Transverse colon (tissue), 4 donors: ENCODE results near the gene INCENP. TPM values are rescaled to one million over a fixed set of nuclear protein-coding genes. Genes with fewer than 3 reads are reported as not detected.

ENCODE experiments used
- DNase-seq: peaks from one replicate; pipeline ENCODE4 v3.0.0-alpha.2; 2019
- H3K27ac ChIP-seq, 4 donors: fragments of 200-600 bp; sonication (generic); 2 replicates each; pipeline ENCODE4 v1.5.1; 2016 to 2018; ENCODE audit warnings: inconsistent platforms in 4 of 4
- H3K27me3 ChIP-seq: fragments of 200-600 bp; sonication (generic); 2 replicates; pipeline ENCODE4 v1.5.1; 2017; ENCODE audit warnings: inconsistent platforms
- H3K36me3 ChIP-seq, 4 donors: fragments of 200-600 bp; sonication (generic); 2 replicates each; pipeline ENCODE4 v1.5.1; 2017 to 2019; ENCODE audit warnings: inconsistent platforms in 4 of 4
- H3K4me1 ChIP-seq, 4 donors: fragments of 200-600 bp; sonication (generic); 2 replicates each; pipeline ENCODE4 v1.5.1; 2017 to 2020; ENCODE audit warnings: inconsistent platforms in 4 of 4
- H3K4me3 ChIP-seq, 4 donors: fragments of 200-600 bp; sonication (generic); 1 replicate in 1 of 4; 2 replicates in 3 of 4; pipeline versions ENCODE4 v1.5.1 to v1.6.1; 2017 to 2019; ENCODE audit warnings: inconsistent platforms in 4 of 4
- H3K9me3 ChIP-seq, 2 donors: fragments of 200-600 bp; sonication (generic); 2 replicates each; pipeline ENCODE4 v1.5.1; 2017 to 2019; ENCODE audit warnings: inconsistent platforms in 2 of 2
- CTCF ChIP-seq, 5 experiments: fragments of 200-600 bp in 3 of 5; fragments of 450-650 bp in 2 of 5; sonication (generic) in 3 of 5; IDR thresholded peaks; 1 replicate in 2 of 5; 2 replicates in 3 of 5; pipeline ENCODE4 v1.5.1; 2016 to 2017; ENCODE audit warnings: antibody characterized with exemption in 5 of 5, inconsistent platforms in 3 of 5, mild to moderate bottlenecking in 2 of 5, moderate library complexity in 1 of 5
- EP300 ChIP-seq: sonication (generic); formaldehyde crosslinking; IDR thresholded peaks from one replicate; pipeline ENCODE4 v1.6.1; 2017; ENCODE audit warnings: antibody characterized with exemption, low read depth
- POLR2A ChIP-seq: fragments of 450-650 bp; IDR thresholded peaks from one replicate; pipeline ENCODE4 v1.6.1; 2016; ENCODE audit warnings: antibody characterized with exemption, mild to moderate bottlenecking, moderate library complexity
- POLR2AphosphoS5 ChIP-seq, 3 donors: sonication (generic); formaldehyde crosslinking; IDR thresholded peaks; one replicate each; pipeline ENCODE4 v1.6.1; 2016; ENCODE audit warnings: antibody characterized with exemption in 3 of 3
- WGBS, 2 donors: methylation state at CpG; one replicate each; pipeline ENCODE4 v1.1.5; 2018; ENCODE audit warnings: low coverage in 1 of 2; 5-methylcytosine and 5-hydroxymethylcytosine counted together
- in situ Hi-C, 4 donors: fragments of 200-750 bp; cut with MboI; loops; one replicate each; pipeline versions ENCODE4 v1.15.0 to v1.15.1; 2017; ENCODE audit warnings: low sequenced_read_pairs in 3 of 4, low pct_ligation_motif_present in 1 of 4, low pct_unique_long_range_greater_than_20kb in 1 of 4
- intact Hi-C: fragments of 100-400 bp; cut with DNase I; formaldehyde crosslinking; loops from one replicate; pipeline ENCODE4 v1.15.1; 2023; ENCODE audit warnings: low total_unique reads
- total RNA-seq, 4 donors: library from RNA; depleted of rRNA; stranded (reverse); fragments of >200 nt; gene quantifications; one replicate each; pipeline ENCODE4 v1.1.0, GENCODE V29; 2016

INCENP gene
- total RNA-seq, 4 donors from 2014 or later = 10.5 to 38.9 (median 26.1) TPM

- intact Hi-C loops = no loop called here
- no peak for DNase-seq
- WGBS, 2 donors = 88% methylated on average over 15 of the region's 17 CpGs; no CpG with 5 or more reads in 1 of the 2 donors
- no peaks in the 10 kb centered on the region for H3K9me3 ChIP-seq
- no peak for TF ChIP-seq POLR2AphosphoS5 (IDR thresholded peaks at IDR 0.05)
- TF ChIP-seq EP300 = no peak
- TF ChIP-seq POLR2A = no peak
- TF ChIP-seq CTCF (IDR thresholded peaks at IDR 0.05) = no peak
- no peaks in the 10 kb centered on the region for H3K27me3 ChIP-seq
- H3K36me3 ChIP-seq = peaks cover 0 to 17% (median 4%) of the 10 kb centered on the region in 4 donors
- in situ Hi-C loops = no loop called here
- H3K4me1 ChIP-seq = no peaks in the 10 kb centered on the region
- H3K4me3 ChIP-seq = no peak overlapping the region
- no peak overlapping the region for H3K27ac ChIP-seq
Measured at GRCh38 chr11:62138630-62139425, 15.0 kb downstream of the INCENP start.

- intact Hi-C loops (no loop called here), in situ Hi-C loops (no loop called here)
- no peaks in the 10 kb centered on the region for H3K9me3 ChIP-seq
- no peak overlapping the region for H3K4me3 ChIP-seq
- H3K27me3 ChIP-seq = no peaks in the 10 kb centered on the region
- H3K27ac ChIP-seq = no peak overlapping the region
- no peak for DNase-seq
- no peaks in the 10 kb centered on the region for H3K4me1 ChIP-seq
- TF ChIP-seq EP300 (no peak), POLR2AphosphoS5 (IDR thresholded peaks at IDR 0.05) (no peak), POLR2A (no peak), CTCF (IDR thresholded peaks at IDR 0.05) (no peak)
- WGBS, 2 donors = 90 to 96% methylated on average over 2 to 24 of the region's 24 CpGs
- peaks cover 0 to 17% (median 6%) of the 10 kb centered on the region in 4 donors for H3K36me3 ChIP-seq
Measured at GRCh38 chr11:62139526-62140303, 15.9 kb downstream of the INCENP start.

- no peaks in the 10 kb centered on the region for H3K27me3 ChIP-seq
- 95 to 99% methylated on average over 4 to 19 of the region's 24 CpGs for WGBS, 2 donors
- no peaks in the 10 kb centered on the region for H3K4me1 ChIP-seq
- H3K27ac ChIP-seq = no peak overlapping the region
- DNase-seq = no peak
- peaks cover 0 to 17% (median 8%) of the 10 kb centered on the region in 4 donors for H3K36me3 ChIP-seq
- no peak for TF ChIP-seq EP300
- H3K9me3 ChIP-seq = no peaks in the 10 kb centered on the region
- no peak overlapping the region for H3K4me3 ChIP-seq
- intact Hi-C loops (no loop called here), in situ Hi-C loops (no loop called here)
Measured at GRCh38 chr11:62140304-62141110, 16.7 kb downstream of the INCENP start.

DNA sequence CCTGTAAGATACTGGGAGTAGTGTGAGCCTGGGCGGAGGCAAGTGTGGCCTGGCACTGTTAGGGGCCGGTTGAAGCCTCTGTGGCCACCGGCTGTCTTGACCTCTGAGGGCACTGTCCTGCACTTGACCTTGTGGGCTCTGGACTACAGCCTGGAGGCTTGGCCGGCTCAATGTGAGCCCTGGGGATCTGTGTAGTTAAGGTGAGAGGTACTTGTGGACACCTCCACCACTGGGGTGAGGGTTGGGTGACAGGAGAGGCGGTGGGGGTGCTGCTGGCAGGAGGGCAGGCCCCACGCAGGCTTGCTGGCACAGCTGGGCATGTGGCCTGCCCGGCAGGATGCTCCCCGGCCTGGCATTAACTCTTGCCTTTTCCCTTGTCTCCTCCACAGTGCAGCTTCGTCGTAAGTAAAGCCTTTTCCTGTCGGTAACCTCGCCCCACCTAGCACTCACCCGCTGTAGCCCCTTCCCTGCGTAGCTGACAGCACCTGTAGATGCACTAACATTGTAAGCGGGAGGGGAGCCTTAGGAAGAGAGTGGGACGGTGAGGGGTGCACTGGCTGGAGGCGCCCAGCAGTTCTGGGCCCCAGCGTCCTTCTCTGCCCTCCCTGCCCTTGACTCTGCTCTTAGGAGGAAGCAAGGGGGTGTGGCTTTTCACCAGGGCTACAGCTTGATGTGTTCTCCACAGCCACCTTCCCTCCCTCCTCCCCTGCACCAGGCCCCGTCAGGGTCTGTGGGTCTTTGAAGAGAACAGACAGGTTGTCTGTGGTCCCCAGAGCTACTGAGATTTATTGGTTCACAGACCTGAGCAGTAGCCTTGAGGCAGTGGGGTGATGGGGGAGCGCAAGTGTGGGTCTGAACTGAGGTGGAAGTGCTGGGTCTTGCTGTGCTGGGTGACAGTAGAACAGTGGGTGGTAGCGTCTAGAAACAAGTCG, 17.6 kb downstream of the INCENP start:
- Histone ChIP-seq H3K27ac (no peak overlapping the region), H3K27me3 (no peaks in the 10 kb centered on the region), H3K36me3 (peaks cover 0 to 17% (median 8%) of the 10 kb centered on the region in 4 donors), H3K4me3 (no peak overlapping the region), H3K9me3 (no peaks in the 10 kb centered on the region), H3K4me1 (no peaks in the 10 kb centered on the region)
- intact Hi-C loops (no loop called here), in situ Hi-C loops (no loop called here)
- DNase-seq = no peak
- TF ChIP-seq POLR2AphosphoS5 (IDR thresholded peaks at IDR 0.05) (no peak), POLR2A (no peak), EP300 (no peak), CTCF (IDR thresholded peaks at IDR 0.05) (no peak)
- 91 to 100% methylated on average over 3 to 21 of the region's 22 CpGs for WGBS, 2 donors
